ENCODE data around the gene IMP3. TPM values are rescaled to one million over a fixed set of nuclear protein-coding genes. Genes with fewer than 3 reads are reported as not detected.
A peak's percentile ranks its signal among the peaks of the same experiment; 100 is the strongest.

The IMP3 gene
- total RNA-seq, 1 experiment from 2014 or later, result 58.0 TPM

GRCh38 chr15:75647370-75648155, 7.5 kb upstream of the IMP3 start, which contains the start of gene SNX33:
TSS of gene SNX33 (plus strand) at chr15:75647912. CDS start at chr15:75649103, 1,191 bp downstream.
- peak; percentile 77 for DNase-seq (ENCODE audit: unreplicated experiment)

GRCh38 chr15:75646944-75647364, 6.9 kb upstream of the IMP3 start:
- TSS peak; percentile 67 for BruUV-seq (replicated peaks)
- Mint-ChIP-seq H3K27ac (ENCODE audit: low read depth, unreplicated experiment) (peak overlapping the region; percentile 78), H3K27me3 (ENCODE audit: insufficient read depth, unreplicated experiment) (no peaks in the 10 kb centered on the region), H3K4me3 (ENCODE audit: unreplicated experiment) (peak overlapping the region; percentile 87), H3K9me3 (ENCODE audit: unreplicated experiment) (no peaks in the 10 kb centered on the region), H3K36me3 (ENCODE audit: insufficient read depth, unreplicated experiment) (peaks cover 20% of the 10 kb centered on the region), H3K4me1 (ENCODE audit: insufficient read depth, unreplicated experiment) (peaks cover 44% of the 10 kb centered on the region)
- intact Hi-C loops (cut with micrococcal nuclease), result loop anchor here (10.0 kb wide), 1 partner anchor 72 kb away; the partner anchor contains the start of gene PTPN9
- DNase-seq (ENCODE audit: unreplicated experiment), result peak; percentile 25
- ChIA-PET CTCF (interaction anchor here (0.7 to 2.5 kb wide), 13 partner anchors 11 to 281 kb away, joined by 3 to 15 read pairs (median 4); partner anchors contain the start of gene SNUPN), POLR2A (interaction anchor here (0.8 to 8.2 kb wide), 21 partner anchors 8 to 278 kb away, joined by 3 to 120 read pairs (median 12); partner anchors contain the start of genes IMP3, MAN2C1, PTPN9 and SIN3A)
- TF ChIP-seq CTCF (IDR thresholded peaks at IDR 0.05; ENCODE audit: unreplicated experiment), result no peak

More at GRCh38 chr15:75647370-75648155, 7.5 kb upstream of the IMP3 start, which contains the start of gene SNX33:
- peaks cover 23% of the 10 kb centered on the region for H3K36me3 Mint-ChIP-seq (ENCODE audit: insufficient read depth, unreplicated experiment)
- BruUV-seq (replicated peaks), result no TSS peak
- CTCF ChIA-PET, result interaction anchor here (0.6 to 2.5 kb wide), 13 partner anchors 11 to 653 kb away, joined by 3 to 15 read pairs (median 4); partner anchors contain the start of gene SNUPN
- intact Hi-C loops (cut with micrococcal nuclease), result loop anchor here (2.0 to 10.0 kb wide), 2 partner anchors 35 to 73 kb away; partner anchors contain the start of gene PTPN9
- peak within 1 kb of the TSS; percentile 87 for H3K4me3 Mint-ChIP-seq (ENCODE audit: unreplicated experiment)
- H3K27me3 Mint-ChIP-seq (ENCODE audit: insufficient read depth, unreplicated experiment), result no peaks in the 10 kb centered on the region
- peaks cover 47% of the 10 kb centered on the region for H3K4me1 Mint-ChIP-seq (ENCODE audit: insufficient read depth, unreplicated experiment)
- POLR2A ChIA-PET, result interaction anchor here (0.7 to 8.2 kb wide), 26 partner anchors 9 to 279 kb away, joined by 3 to 120 read pairs (median 6); partner anchors contain the start of genes IMP3, MAN2C1, PTPN9 and SIN3A
- H3K9me3 Mint-ChIP-seq (ENCODE audit: unreplicated experiment), result no peaks in the 10 kb centered on the region
- H3K27ac Mint-ChIP-seq (ENCODE audit: low read depth, unreplicated experiment), result peak within 1 kb of the TSS; percentile 78
- peak; percentile 48 for TF ChIP-seq CTCF (IDR thresholded peaks at IDR 0.05; ENCODE audit: unreplicated experiment)

GRCh38 chr15:75646112-75646943, 6.3 kb upstream of the IMP3 start:
- intact Hi-C loops (cut with micrococcal nuclease), result loop anchor here (10.0 kb wide), 1 partner anchor 72 kb away; the partner anchor contains the start of gene PTPN9
- ChIA-PET POLR2A (interaction anchor here (0.6 to 8.2 kb wide), 15 partner anchors 7 to 278 kb away, joined by 3 to 120 read pairs (median 19); partner anchors contain the start of genes IMP3, MAN2C1, PTPN9 and SIN3A), CTCF (interaction anchor here (0.7 to 2.5 kb wide), 9 partner anchors 10 to 280 kb away, joined by 3 to 15 read pairs (median 4); partner anchors contain the start of gene SNUPN)
- Mint-ChIP-seq H3K9me3 (ENCODE audit: unreplicated experiment) (no peaks in the 10 kb centered on the region), H3K4me3 (ENCODE audit: unreplicated experiment) (peak overlapping the region; percentile 87), H3K27ac (ENCODE audit: low read depth, unreplicated experiment) (peak overlapping the region; percentile 78), H3K36me3 (ENCODE audit: insufficient read depth, unreplicated experiment) (peaks cover 23% of the 10 kb centered on the region), H3K4me1 (ENCODE audit: insufficient read depth, unreplicated experiment) (peaks cover 38% of the 10 kb centered on the region), H3K27me3 (ENCODE audit: insufficient read depth, unreplicated experiment) (no peaks in the 10 kb centered on the region)
- no peak for TF ChIP-seq CTCF (IDR thresholded peaks at IDR 0.05; ENCODE audit: unreplicated experiment)
- no TSS peak for BruUV-seq (replicated peaks)
- no peak for DNase-seq (ENCODE audit: unreplicated experiment)
